Measurements from ENCODE around the gene SLC4A3.

- TF ChIP-seq POLR2A (IDR thresholded peaks at IDR 0.05) (no peak), CTCF (IDR thresholded peaks at IDR 0.05 in 8 of 11, conservative IDR thresholded peaks at IDR 0.05 in 3 of 11) (no peak)
Observed at GRCh38 chr2:219637842-219638185, 10.4 kb downstream of the SLC4A3 start.

Measured in spleen (tissue), 7 donors.